Stimulated activated naive CD8-positive, alpha-beta T cell treated with anti-CD3 and anti-CD28 coated beads, Interleukin-15, Interleukin-2, amounts not matched to agents 100 ng/mL and 50 ng/mL, for 24 hours (primary cell): ENCODE results near the gene ALG6.
"Not testable (repeated sequence)": the region's sequence is repeated elsewhere in the genome, so short reads cannot be mapped to it uniquely, and the experiment has no call there.

Experiments used
- H3K27ac Mint-ChIP-seq: one replicate; pipeline ENCODE4 v1.8.0; 2021; ENCODE audit warnings: mild to moderate bottlenecking, mixed read lengths
- H3K27me3 Mint-ChIP-seq: one replicate; pipeline ENCODE4 v1.8.0; 2021; ENCODE audit warnings: mixed read lengths
- H3K36me3 Mint-ChIP-seq: one replicate; pipeline ENCODE4 v1.8.0; 2021; ENCODE audit warnings: low read depth, mixed read lengths
- H3K4me1 Mint-ChIP-seq: one replicate; pipeline ENCODE4 v1.8.0; 2021; ENCODE audit warnings: low read depth, mixed read lengths
- H3K4me3 Mint-ChIP-seq: one replicate; pipeline ENCODE4 v1.8.0; 2021; ENCODE audit warnings: mild to moderate bottlenecking, mixed read lengths
- H3K9me3 Mint-ChIP-seq: one replicate; pipeline ENCODE4 v1.8.0; 2021; ENCODE audit warnings: mixed read lengths

ALG6 gene

DNA sequence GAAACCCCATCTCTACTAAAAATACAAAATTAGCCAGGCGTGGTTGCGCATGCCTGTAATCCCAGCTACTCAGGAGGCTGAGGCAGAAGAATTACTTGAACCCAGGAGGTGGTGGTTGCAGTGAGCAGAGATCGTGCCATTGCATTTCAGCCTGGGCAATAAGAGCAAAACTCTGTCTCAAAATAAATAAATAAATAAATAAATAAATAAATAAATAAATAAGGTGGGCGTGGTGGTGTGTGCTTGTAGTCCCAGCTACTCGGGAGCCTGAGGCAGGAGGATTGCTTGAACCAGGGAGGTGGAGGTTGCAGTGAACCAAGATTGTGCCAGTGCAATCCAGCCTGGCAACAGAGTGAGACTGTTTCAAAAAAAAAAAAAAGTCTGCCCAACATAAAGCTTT is 101.3 kb downstream of the ALG6 start:
- not testable (repeated sequence) for H3K4me1 Mint-ChIP-seq, H3K27ac Mint-ChIP-seq, H3K4me3 Mint-ChIP-seq, H3K27me3 Mint-ChIP-seq, H3K9me3 Mint-ChIP-seq
- H3K36me3 Mint-ChIP-seq: peaks cover 30% of the 10 kb centered on the region

DNA sequence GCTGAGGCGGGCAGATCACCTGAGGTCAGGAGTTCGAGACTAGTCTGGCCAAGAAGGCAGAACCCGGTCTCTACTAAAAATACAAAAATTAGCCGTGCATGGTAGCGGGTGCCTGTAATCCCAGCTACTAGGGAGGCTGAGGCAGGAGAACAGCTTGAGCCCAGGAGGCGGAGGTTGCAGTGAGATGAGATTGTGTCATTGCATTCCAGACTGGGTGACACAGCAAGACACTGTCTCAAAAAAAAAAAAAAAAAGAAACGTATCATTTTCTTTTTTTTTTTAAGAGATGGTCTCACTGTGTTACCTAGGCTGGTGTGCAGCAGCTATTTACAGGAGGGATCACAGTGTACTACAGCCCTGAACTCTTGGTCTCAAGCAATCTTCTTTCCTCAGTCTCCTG is 108.3 kb downstream of the ALG6 start:
- Mint-ChIP-seq H3K27ac (no peak overlapping the region), H3K27me3 (no peaks in the 10 kb centered on the region), H3K9me3 (peaks cover 2% of the 10 kb centered on the region), H3K4me1 (no peaks in the 10 kb centered on the region), H3K36me3 (peaks cover 25% of the 10 kb centered on the region), H3K4me3 (no peak overlapping the region)

DNA sequence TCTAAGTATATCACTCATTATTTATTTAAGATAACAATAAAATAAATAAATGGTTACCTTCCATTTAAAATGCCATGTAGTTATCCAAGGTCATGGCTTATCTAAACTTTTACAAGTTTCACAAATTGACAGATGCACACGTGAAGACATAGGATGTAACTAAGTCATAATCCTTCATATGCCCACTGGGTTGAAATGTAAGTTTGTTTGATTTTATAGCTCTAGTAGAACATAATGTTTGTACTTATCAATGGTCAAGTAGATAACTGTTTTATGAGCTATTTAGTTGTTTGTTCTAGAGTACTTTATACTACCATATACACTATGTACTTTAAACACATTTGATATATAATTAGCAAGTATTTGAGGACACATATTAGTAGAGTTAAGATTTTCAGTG is 112.6 kb downstream of the ALG6 start:
- H3K27ac Mint-ChIP-seq: no peak overlapping the region
- no peaks in the 10 kb centered on the region for H3K4me1 Mint-ChIP-seq
- H3K27me3 Mint-ChIP-seq: no peaks in the 10 kb centered on the region
- no peak overlapping the region for H3K4me3 Mint-ChIP-seq
- no peaks in the 10 kb centered on the region for H3K9me3 Mint-ChIP-seq
- peaks cover 19% of the 10 kb centered on the region for H3K36me3 Mint-ChIP-seq

DNA sequence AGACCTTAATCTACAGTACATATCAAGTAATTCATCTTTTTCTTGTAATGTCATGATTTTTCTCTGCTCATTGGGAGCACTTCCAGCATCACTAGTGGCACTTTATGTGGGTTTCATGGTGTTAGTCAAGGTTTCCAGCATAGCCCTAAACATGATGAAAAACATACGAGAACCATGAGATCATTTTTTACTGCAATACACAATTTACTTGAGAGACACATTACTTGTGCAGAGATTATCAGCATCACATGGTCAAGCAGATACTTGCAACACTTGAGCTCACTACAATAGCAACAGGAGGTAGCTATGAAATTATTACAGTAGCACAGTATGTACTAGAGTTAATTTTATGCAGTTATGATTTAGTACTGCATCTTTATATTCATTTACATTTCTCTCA is 119.2 kb downstream of the ALG6 start:
- Mint-ChIP-seq H3K27me3 (no peaks in the 10 kb centered on the region), H3K4me3 (no peak overlapping the region), H3K36me3 (peaks cover 23% of the 10 kb centered on the region), H3K4me1 (no peaks in the 10 kb centered on the region), H3K9me3 (no peaks in the 10 kb centered on the region), H3K27ac (no peak overlapping the region)

DNA sequence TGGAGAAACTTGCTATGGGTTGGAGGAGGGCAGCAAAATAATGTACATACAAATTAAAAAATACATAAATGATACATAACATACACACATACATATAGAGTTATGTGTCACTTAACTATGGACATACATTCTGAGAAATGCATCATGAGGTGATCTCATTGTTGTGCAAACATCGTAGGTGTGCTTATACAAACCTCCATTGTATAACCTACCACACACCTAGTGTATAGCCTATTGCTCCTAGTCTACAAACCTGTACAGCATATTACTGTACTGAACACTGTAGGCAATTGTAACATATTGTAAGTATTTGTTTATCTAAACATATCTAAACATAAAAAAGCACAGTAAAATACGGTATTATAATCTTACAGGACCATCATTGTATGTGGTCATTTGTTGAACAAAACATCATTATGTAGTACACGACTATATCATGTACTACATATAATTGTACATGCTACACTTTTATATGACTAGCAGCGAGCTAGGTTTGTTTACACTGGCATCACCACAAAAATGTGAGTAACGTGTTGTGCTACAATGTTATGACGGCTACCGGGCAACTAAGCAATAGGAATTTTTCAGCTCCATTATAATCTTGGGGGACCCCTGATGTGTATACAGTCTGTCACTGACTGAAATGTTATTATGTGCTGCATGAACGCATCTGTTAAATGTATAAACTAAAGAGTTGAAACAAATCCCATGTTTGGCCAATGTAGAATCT is 120.1 kb downstream of the ALG6 start:
- no peak overlapping the region for H3K27ac Mint-ChIP-seq
- H3K4me3 Mint-ChIP-seq: no peak overlapping the region
- H3K36me3 Mint-ChIP-seq: peaks cover 25% of the 10 kb centered on the region
- H3K4me1 Mint-ChIP-seq: no peaks in the 10 kb centered on the region
- H3K9me3 Mint-ChIP-seq: no peaks in the 10 kb centered on the region
- H3K27me3 Mint-ChIP-seq: no peaks in the 10 kb centered on the region
